A549 (cell line): ENCODE results near the gene ATG4D. TPM values are rescaled to one million over a fixed set of nuclear protein-coding genes. Genes with fewer than 3 reads are reported as not detected.

Source experiments
- ATAC-seq, 2 experiments: fragments of 200-7000 bp in 1 of 2; fragments of >200 bp in 1 of 2; cut with Nextera tagmentation in 1 of 2; cut with Tn5 transposase in 1 of 2; 3 replicates each; pipeline versions ENCODE4 v1.8.0 to v1.9.1; 2018 to 2020; ENCODE audit warnings: mild to moderate bottlenecking in 1 of 2, moderate library complexity in 1 of 2
- CTCF ChIA-PET: fragments of 300-600 bp; sonication (Branson Sonifier 250); formaldehyde crosslinking; extraction: SDS; loops from one replicate; lab custom pipeline; 2021; ENCODE audit warnings: antibody characterized with exemption, inconsistent platforms; lab: Yijun Ruan, JAX
- POLR2A ChIA-PET: fragments of 350-600 bp; formaldehyde crosslinking; extraction: SDS; loops from one replicate; lab custom pipeline; 2021; ENCODE audit warnings: antibody characterized with exemption, inconsistent platforms; lab: Yijun Ruan, JAX
- DNase-seq, 2 experiments: peaks; one replicate each; pipeline versions ENCODE4 v3.0.0 to v3.0.0-alpha.2; 2011 to 2016; ENCODE audit warnings: low read depth in 1 of 2, low spot score in 1 of 2
- FAIRE-seq: peaks from 2 replicates; lab custom pipeline; 2011; peaks lifted over from hg19 to GRCh38; lab: Jason Lieb, UNC
- H3K27ac ChIP-seq, 2 experiments: fragments of >200 bp; sonication (Bioruptor Twin); formaldehyde crosslinking; 3 replicates each; pipeline ENCODE4 v1.5.1; 2016 to 2017
- H3K4me1 ChIP-seq: fragments of >200 bp; sonication (Bioruptor Twin); formaldehyde crosslinking; 3 replicates; pipeline ENCODE4 v1.6.1; 2016
- H3K4me2 ChIP-seq: fragments of >200 bp; sonication (Bioruptor Twin); formaldehyde crosslinking; 3 replicates; pipeline ENCODE4 v1.6.1; 2016
- H3K4me3 ChIP-seq: fragments of >200 bp; sonication (Bioruptor Twin); formaldehyde crosslinking; 3 replicates; pipeline ENCODE4 v1.5.1; 2016
- H3K9me3 ChIP-seq: fragments of >200 bp; sonication (Bioruptor Twin); formaldehyde crosslinking; 3 replicates; pipeline ENCODE4 v1.6.1; 2016
- ATOH8 ChIP-seq: fragments of 250-450 bp; sonication (Bioruptor Pico); IDR thresholded peaks from 2 replicates; pipeline ENCODE4 v1.5.0; 2020; ENCODE audit warnings: low read depth, mild to moderate bottlenecking, moderate library complexity
- BCL3 ChIP-seq: fragments of >200 bp; sonication (Bioruptor Twin); formaldehyde crosslinking; IDR thresholded peaks from 3 replicates; pipeline ENCODE4 v1.6.1; 2016
- CBX2 ChIP-seq: fragments of 200-600 bp; sonication (generic); IDR thresholded peaks from 2 replicates; pipeline ENCODE4 v1.6.1; 2016; ENCODE audit warnings: low read depth, mild to moderate bottlenecking, borderline replicate concordance
- E2F6 ChIP-seq: IDR thresholded peaks from 2 replicates; pipeline ENCODE4 v1.6.1; 2012; ENCODE audit warnings: low read depth, borderline replicate concordance
- EHF ChIP-seq: fragments of 250-450 bp; sonication (Bioruptor Pico); IDR thresholded peaks from 2 replicates; pipeline ENCODE4 v1.5.0; 2020; ENCODE audit warnings: mild to moderate bottlenecking
- EP300 ChIP-seq, 2 experiments: fragments of >200 bp; sonication (Bioruptor Twin); formaldehyde crosslinking; IDR thresholded peaks; 2 replicates in 1 of 2; 3 replicates in 1 of 2; pipeline ENCODE4 v1.6.1; 2016 to 2017
- ESRRA ChIP-seq: fragments of 150-350 bp; IDR thresholded peaks from 2 replicates; pipeline ENCODE4 v1.6.1; 2014; ENCODE audit warnings: mild to moderate bottlenecking, low read length, borderline replicate concordance
- FOSB ChIP-seq: fragments of 250-450 bp; sonication (Bioruptor Pico); IDR thresholded peaks from 2 replicates; pipeline ENCODE4 v1.5.0; 2020; ENCODE audit warnings: mild to moderate bottlenecking, moderate library complexity
- FOSL2 ChIP-seq, 2 experiments: fragments of 450-650 bp in 1 of 2; fragments of >200 bp in 1 of 2; sonication (Bioruptor Twin) in 1 of 2; formaldehyde crosslinking; IDR thresholded peaks; 2 replicates each; pipeline versions ENCODE4 v1.5.0 to v1.6.1; 2016 to 2020; ENCODE audit warnings: mild to moderate bottlenecking in 1 of 2, moderate library complexity in 1 of 2
- FOXS1 ChIP-seq: fragments of 250-450 bp; sonication (Bioruptor Pico); IDR thresholded peaks from 2 replicates; pipeline ENCODE4 v1.5.0; 2020; ENCODE audit warnings: mild to moderate bottlenecking, moderate library complexity
- GATA3 ChIP-seq: IDR thresholded peaks from 2 replicates; pipeline ENCODE4 v1.6.1; 2012; ENCODE audit warnings: borderline replicate concordance
- HES2 ChIP-seq: fragments of >200 bp; sonication (Bioruptor Twin); formaldehyde crosslinking; IDR thresholded peaks from 2 replicates; pipeline ENCODE4 v1.6.1; 2016
- JUNB ChIP-seq: fragments of >200 bp; sonication (Bioruptor Twin); formaldehyde crosslinking; IDR thresholded peaks from 2 replicates; pipeline ENCODE4 v1.6.1; 2016
- KDM1A ChIP-seq: fragments of 200-600 bp; sonication (generic); IDR thresholded peaks from 2 replicates; pipeline ENCODE4 v1.6.1; 2016; ENCODE audit warnings: low read depth, mild to moderate bottlenecking
- MAZ ChIP-seq: fragments of 150-350 bp; IDR thresholded peaks from 2 replicates; pipeline ENCODE4 v1.6.1; 2014; ENCODE audit warnings: antibody characterized with exemption, low read depth, low read length, borderline replicate concordance
- RARB ChIP-seq: fragments of 250-450 bp; sonication (Bioruptor Pico); IDR thresholded peaks from 2 replicates; pipeline ENCODE4 v1.8.0; 2021; ENCODE audit warnings: mild to moderate bottlenecking, moderate library complexity
- REST ChIP-seq: fragments of 200-600 bp; sonication (generic); IDR thresholded peaks from 2 replicates; pipeline ENCODE4 v1.6.1; 2016; ENCODE audit warnings: antibody characterized with exemption, mild to moderate bottlenecking, moderate library complexity
- SREBF2 ChIP-seq: fragments of 450-650 bp; IDR thresholded peaks from 2 replicates; pipeline ENCODE4 v1.6.1; 2014; ENCODE audit warnings: mild to moderate bottlenecking, moderate library complexity
- ZFP36 ChIP-seq: fragments of 450-650 bp; IDR thresholded peaks from 2 replicates; pipeline ENCODE4 v1.6.1; 2014; ENCODE audit warnings: borderline replicate concordance; ENCODE audit not compliant: partially characterized antibody
- WGBS: methylation state at CpG from one replicate; pipeline ENCODE4 v1.1.6; 2017; ENCODE audit errors: missing lambda C conversion rate; 5-methylcytosine and 5-hydroxymethylcytosine counted together
- polyA plus RNA-seq, 4 experiments: library from polyadenylated mRNA; depleted of rRNA in 3 of 4; stranded (reverse); fragments of >200 nt; fragmentation: RNase III in 1 of 4; extraction: RNeasy Plus Mini Kit Qiagen cat#74134 plus additional on column Dnase treatment in 1 of 4; gene quantifications; 2 replicates in 3 of 4; 3 replicates in 1 of 4; pipeline ENCODE4 v1.2.3, GENCODE V29; 2011 to 2017
- TF ChIP-seq, protein P1 (sequence below): IDR thresholded peaks from 2 replicates; pipeline ENCODE4 v1.6.1; 2012

Gene ATG4D
- polyA plus RNA-seq, 2 of the 4 experiments (the other 2 are of a cell fraction), result 7.3 to 10.7 TPM

DNA sequence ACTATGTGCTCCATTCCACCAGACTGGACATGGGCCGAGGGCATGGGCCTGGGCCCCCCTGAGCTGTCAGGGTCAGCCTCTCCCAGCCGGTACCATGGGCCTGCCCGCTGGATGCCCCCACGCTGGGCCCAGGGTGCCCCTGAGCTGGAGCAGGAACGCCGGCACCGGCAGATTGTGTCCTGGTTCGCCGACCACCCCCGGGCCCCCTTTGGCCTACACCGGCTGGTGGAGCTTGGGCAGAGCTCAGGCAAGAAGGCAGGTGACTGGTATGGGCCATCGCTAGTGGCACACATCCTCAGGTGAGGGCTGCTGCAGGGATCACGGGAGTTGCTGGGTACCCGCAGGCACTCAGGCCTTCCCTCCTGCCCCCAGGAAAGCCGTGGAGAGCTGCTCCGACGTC is 3.1 kb downstream of the ATG4D start:
- no peak for FAIRE-seq
- H3K27ac ChIP-seq, result no peak overlapping the region
- WGBS, result 95% methylated on average over 10 of the region's 17 CpGs
- TF ChIP-seq ESRRA (no peak), JUNB (no peak), ATOH8 (CRISPR knock-in tag) (no peak)
- DNase-seq, result no peak
- ChIA-PET POLR2A (no interaction called here), CTCF (no interaction called here)
- H3K4me3 ChIP-seq, result no peak overlapping the region
- no peaks in the 10 kb centered on the region for H3K9me3 ChIP-seq
- ATAC-seq, result no peak
- peaks cover 6% of the 10 kb centered on the region; the same call in 2 of the 3 replicates for H3K4me1 ChIP-seq
- H3K4me2 ChIP-seq, result no peak overlapping the region

DNA sequence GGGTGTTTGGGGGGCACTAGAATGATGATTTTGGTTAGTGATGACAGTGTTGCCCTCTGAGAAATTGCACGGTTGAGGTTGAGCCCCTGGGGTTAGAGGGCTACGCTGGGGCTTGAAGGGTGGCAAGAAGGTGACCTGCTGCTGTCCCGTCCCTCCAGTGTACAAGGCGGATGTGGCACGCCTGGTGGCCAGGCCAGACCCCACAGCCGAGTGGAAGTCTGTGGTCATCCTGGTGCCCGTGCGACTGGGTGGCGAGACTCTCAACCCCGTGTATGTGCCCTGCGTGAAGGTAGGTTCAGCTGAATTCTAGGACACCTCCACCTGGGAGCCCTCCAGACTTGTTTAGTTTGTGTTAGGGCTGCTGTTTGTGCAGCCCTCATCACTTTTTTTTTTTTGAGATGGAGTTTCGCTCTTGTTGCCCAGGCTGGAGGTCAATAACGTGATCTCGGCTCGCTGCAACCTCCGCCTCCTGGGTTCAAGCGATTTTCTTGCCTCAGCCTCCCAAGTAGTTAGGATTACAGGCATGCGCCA is 5.1 kb downstream of the ATG4D start:
- H3K9me3 ChIP-seq, result no peaks in the 10 kb centered on the region
- 92% methylated on average over 11 of the region's 18 CpGs for WGBS

GRCh38 chr19:10549733-10550132 is 6.0 kb downstream of the ATG4D start:
- ChIA-PET CTCF (interaction anchor here (2.4 kb wide), 1 partner anchor 31 kb away, joined by 5 read pairs; no protein-coding TSS in a partner anchor), POLR2A (no interaction called here)
- WGBS, result 91% methylated on average over 6 of the region's 7 CpGs
- Histone ChIP-seq H3K4me2 (no peak overlapping the region), H3K4me3 (no peak overlapping the region), H3K4me1 (peaks cover 3% of the 10 kb centered on the region; the same call in 2 of the 3 replicates), H3K27ac (no peak overlapping the region), H3K9me3 (no peaks in the 10 kb centered on the region)
- TF ChIP-seq EP300 (IDR thresholded peaks at IDR 0.05), result no peak
- TF ChIP-seq RARB, result no peak
- no peak for TF ChIP-seq KDM1A
- TF ChIP-seq ESRRA, result no peak
- no peak for TF ChIP-seq BCL3
- TF ChIP-seq ZFP36, result no peak
- TF ChIP-seq HES2, result no peak
- TF ChIP-seq JUNB, result no peak
- no peak for TF ChIP-seq E2F6
- no peak for TF ChIP-seq FOXS1 (CRISPR knock-in tag)
- no peak for TF ChIP-seq CBX2
- DNase-seq (no peak), FAIRE-seq (no peak), ATAC-seq (no peak)

More for the DNA sequence above, 5.1 kb downstream of the ATG4D start:
- ChIA-PET CTCF (interaction anchor here (1.2 to 2.4 kb wide), 2 partner anchors 32 to 95 kb away, joined by 3 to 5 read pairs; no protein-coding TSS in a partner anchor), POLR2A (no interaction called here)
- FAIRE-seq (no peak), ATAC-seq (no peak), DNase-seq (no peak)
- Histone ChIP-seq H3K4me3 (no peak overlapping the region), H3K4me2 (no peak overlapping the region), H3K4me1 (peaks cover 6% of the 10 kb centered on the region; the same call in 2 of the 3 replicates), H3K27ac (no peak overlapping the region)
- TF ChIP-seq ZFP36 (peak; percentile 59), SREBF2 (no peak)

DNA sequence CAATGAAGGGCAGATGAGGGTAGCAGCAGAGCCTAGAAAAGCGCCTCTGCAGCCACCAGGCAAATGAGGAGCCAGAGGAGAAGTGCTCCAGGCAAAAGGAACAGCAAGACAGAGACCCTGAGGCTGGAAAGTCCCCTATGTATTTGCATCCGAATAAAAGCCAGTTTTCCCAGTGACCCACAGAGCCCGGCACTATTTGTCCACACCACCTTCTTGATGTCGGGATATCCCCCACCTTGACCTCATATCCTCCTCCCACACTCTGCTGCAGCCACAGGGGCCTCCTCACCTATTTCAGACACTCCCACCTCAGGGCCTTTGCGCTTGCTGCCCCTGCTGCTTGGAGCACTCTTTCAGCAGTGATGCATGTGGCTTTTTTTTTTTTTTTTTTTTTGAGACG is 6.6 kb downstream of the ATG4D start:
- H3K27ac ChIP-seq, result no peak overlapping the region
- DNase-seq (no peak), FAIRE-seq (no peak), ATAC-seq (no peak)
- no peaks in the 10 kb centered on the region for H3K9me3 ChIP-seq
- TF ChIP-seq MAZ, result no peak
- TF ChIP-seq FOSL2 (IDR thresholded peaks at IDR 0.05), result no peak
- no peak for TF ChIP-seq FOSL2 (CRISPR knock-in tag; IDR thresholded peaks at IDR 0.05)
- no peak for TF ChIP-seq GATA3
- no peak for TF ChIP-seq EHF (CRISPR knock-in tag)
- TF ChIP-seq FOSB (CRISPR knock-in tag), result no peak
- TF ChIP-seq CBX2, result no peak
- TF ChIP-seq ESRRA, result no peak
- TF ChIP-seq, protein P1, sequence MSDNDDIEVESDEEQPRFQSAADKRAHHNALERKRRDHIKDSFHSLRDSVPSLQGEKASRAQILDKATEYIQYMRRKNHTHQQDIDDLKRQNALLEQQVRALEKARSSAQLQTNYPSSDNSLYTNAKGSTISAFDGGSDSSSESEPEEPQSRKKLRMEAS, result no peak
- no peak for TF ChIP-seq REST
- ChIA-PET CTCF (interaction anchor here (1.2 to 4.2 kb wide), 3 partner anchors 9 to 146 kb away, joined by 5 to 26 read pairs (median 6); no protein-coding TSS in a partner anchor), POLR2A (no interaction called here)
- no peak overlapping the region for H3K4me2 ChIP-seq
- 94% methylated on average over 6 of the region's 6 CpGs for WGBS
- no peak overlapping the region for H3K4me3 ChIP-seq
- H3K4me1 ChIP-seq, result no peaks in the 10 kb centered on the region
